Common myeloid progenitor, CD34-positive (primary cell): ENCODE measurements around the gene ANKRD60.

Experiments used
- CTCF ChIA-PET: fragments of 350-600 bp; sonication (Branson Sonifier 250); formaldehyde crosslinking; loops from one replicate; lab custom pipeline; 2021; ENCODE audit warnings: antibody characterized with exemption; lab: Charles Lee
- POLR2A ChIA-PET: fragments of 350-600 bp; sonication (Branson Sonifier 250); formaldehyde crosslinking; loops from one replicate; lab custom pipeline; 2021; ENCODE audit warnings: antibody characterized with exemption; lab: Charles Lee
- DNase-seq, 3 donors: peaks; one replicate each; pipeline versions ENCODE4 v3.0.0 to v3.0.0-alpha.2; 2013
- H3K27ac ChIP-seq, 2 experiments: 1 replicate in 1 of 2; 2 replicates in 1 of 2; pipeline ENCODE4 v1.7.0; 2013; ENCODE audit warnings: inconsistent platforms in 2 of 2, low read length in 2 of 2, mild to moderate bottlenecking in 2 of 2, low read depth in 1 of 2, moderate library complexity in 1 of 2; ENCODE audit not compliant: severe bottlenecking in 2 of 2, insufficient read depth in 1 of 2, poor library complexity in 1 of 2
- H3K27me3 ChIP-seq, 5 experiments: replicated peaks in 2 of 5; 1 replicate in 3 of 5; 2 replicates in 2 of 5; pipeline versions ENCODE4 v1.6.1 to v1.7.0; 2013; ENCODE audit warnings: low read length in 4 of 5, mild to moderate bottlenecking in 2 of 5, moderate library complexity in 2 of 5, inconsistent platforms in 1 of 5; ENCODE audit not compliant: insufficient read depth in 5 of 5, control insufficient read depth in 4 of 5
- H3K36me3 ChIP-seq, 4 experiments: 1 replicate in 2 of 4; 2 replicates in 2 of 4; pipeline versions ENCODE4 v1.6.1 to v1.7.0; 2013; ENCODE audit warnings: low read length in 3 of 4, control low read depth in 1 of 4, mild to moderate bottlenecking in 1 of 4; ENCODE audit not compliant: control insufficient read depth in 4 of 4, insufficient read depth in 4 of 4
- H3K4me1 ChIP-seq, 4 experiments: 1 replicate in 3 of 4; 2 replicates in 1 of 4; pipeline versions ENCODE4 v1.6.1 to v1.7.1; 2013; ENCODE audit warnings: low read length in 3 of 4, mild to moderate bottlenecking in 3 of 4, control low read depth in 1 of 4, inconsistent platforms in 1 of 4, moderate library complexity in 1 of 4; ENCODE audit not compliant: control insufficient read depth in 4 of 4, insufficient read depth in 4 of 4; ENCODE audit errors: control extremely low read depth in 1 of 4
- H3K4me3 ChIP-seq, 7 experiments: 1 replicate in 4 of 7; 2 replicates in 3 of 7; pipeline versions ENCODE4 v1.5.1 to v1.7.0; 2013; ENCODE audit warnings: mild to moderate bottlenecking in 7 of 7, low read length in 6 of 7, moderate library complexity in 6 of 7, inconsistent platforms in 2 of 7, low read depth in 2 of 7, control low read depth in 1 of 7; ENCODE audit not compliant: insufficient read depth in 4 of 7, control insufficient read depth in 1 of 7; ENCODE audit errors: extremely low read depth in 1 of 7
- H3K9me3 ChIP-seq, 5 experiments: 1 replicate in 4 of 5; 2 replicates in 1 of 5; pipeline versions ENCODE4 v1.6.1 to v1.7.1; 2013; ENCODE audit warnings: low read length in 4 of 5, mild to moderate bottlenecking in 2 of 5, inconsistent platforms in 1 of 5, low read depth in 1 of 5, moderate library complexity in 1 of 5; ENCODE audit not compliant: control insufficient read depth in 4 of 5, insufficient read depth in 2 of 5; ENCODE audit errors: control extremely low read depth in 1 of 5
- WGBS: methylation state at CpG from one replicate; pipeline ENCODE4 v1.1.5; 2013; ENCODE audit not compliant: insufficient coverage; 5-methylcytosine and 5-hydroxymethylcytosine counted together

Gene ANKRD60

DNA sequence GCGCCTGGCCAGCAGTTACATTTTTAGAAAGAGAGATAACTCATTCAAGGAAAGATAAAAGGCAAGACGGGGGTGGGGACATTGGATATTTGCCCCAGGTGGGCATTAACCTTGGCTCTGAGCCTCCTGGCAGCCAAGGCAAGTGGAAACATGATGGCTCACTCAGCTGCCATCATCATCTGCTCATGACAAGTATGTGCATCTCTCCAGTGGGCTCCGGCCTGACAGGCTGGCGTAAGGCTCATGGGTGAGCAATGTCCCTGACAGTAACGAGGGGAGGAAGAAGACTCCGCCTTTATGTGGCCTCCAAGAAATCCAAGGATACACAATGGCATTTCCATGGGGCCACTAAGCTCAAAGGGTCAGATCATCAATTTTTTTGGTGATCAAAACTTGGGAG is 13.3 kb downstream of the ANKRD60 start:
- H3K27me3 ChIP-seq, result peaks cover 2 to 46% (median 7%) of the 10 kb centered on the region in 5 experiments
- no peaks in the 10 kb centered on the region for H3K36me3 ChIP-seq
- no peak overlapping the region for H3K27ac ChIP-seq
- peaks cover 0 to 14% (median 4%) of the 10 kb centered on the region in 5 experiments for H3K9me3 ChIP-seq
- CTCF ChIA-PET, result interaction anchor here (0.7 to 1.3 kb wide), 2 partner anchors 11 to 996 kb away, joined by 3 to 4 read pairs; no protein-coding TSS in a partner anchor
- no peaks in the 10 kb centered on the region for H3K4me1 ChIP-seq
- 93% methylated on average over 3 of the region's 6 CpGs for WGBS
- no peak for DNase-seq
- POLR2A ChIA-PET, result no interaction called here
- no peak overlapping the region for H3K4me3 ChIP-seq

DNA sequence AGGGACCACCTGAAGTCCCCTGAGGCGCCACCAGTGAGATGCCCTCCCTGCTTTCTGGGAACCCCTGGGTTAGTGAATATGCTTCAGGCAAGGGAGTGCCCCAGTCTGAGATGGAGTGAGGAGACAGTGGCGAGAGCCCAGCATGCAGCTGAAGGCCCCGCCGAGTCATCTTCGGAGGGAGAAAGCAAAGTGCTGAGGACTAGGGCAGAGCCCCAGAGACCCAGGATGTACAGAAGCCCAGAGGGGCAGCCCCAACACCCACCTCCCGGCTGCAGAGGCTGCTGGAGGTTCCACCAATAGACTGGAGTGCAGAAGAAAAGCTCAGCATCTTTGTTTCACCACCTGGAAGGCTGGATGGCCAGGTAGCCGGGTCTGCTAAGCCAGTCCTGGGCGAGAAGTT is 14.1 kb downstream of the ANKRD60 start:
- POLR2A ChIA-PET, result no interaction called here
- CTCF ChIA-PET, result no interaction called here
- 87% methylated on average over 7 of the region's 8 CpGs for WGBS

DNA sequence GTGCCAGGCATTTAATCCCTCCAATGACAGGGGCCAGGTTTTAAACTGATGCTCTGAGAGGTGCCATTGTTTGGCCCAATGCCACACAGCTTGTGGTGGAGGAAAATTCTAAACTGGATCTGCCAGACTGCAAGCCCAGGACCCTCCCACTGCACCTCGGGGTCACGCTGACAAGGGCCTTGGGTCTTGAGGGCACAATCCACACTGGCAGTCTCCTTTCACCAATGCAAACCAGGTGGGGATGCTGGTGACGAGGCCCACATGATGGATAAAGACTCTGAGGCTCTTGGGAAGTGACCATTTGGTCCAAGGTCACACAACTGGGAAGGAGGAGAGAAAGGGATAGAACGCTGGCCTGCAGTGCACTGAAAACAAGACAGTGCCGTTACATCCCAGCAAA is 14.7 kb downstream of the ANKRD60 start:
- H3K4me3 ChIP-seq, result peak overlapping the region in 1 of 7 experiments; percentile 3
- H3K27me3 ChIP-seq, result peaks cover 0 to 33% (median 5%) of the 10 kb centered on the region in 5 experiments
- ChIA-PET POLR2A (no interaction called here), CTCF (no interaction called here)
- no peak for DNase-seq
- whole genome bisulfite sequencing, result 96% methylated on average over 4 of the region's 5 CpGs
- H3K36me3 ChIP-seq, result no peaks in the 10 kb centered on the region
- no peak overlapping the region for H3K27ac ChIP-seq
- no peaks in the 10 kb centered on the region for H3K4me1 ChIP-seq
- H3K9me3 ChIP-seq, result peaks cover 0 to 4% (median 2%) of the 10 kb centered on the region in 5 experiments

More for the DNA sequence above, 14.1 kb downstream of the ANKRD60 start:
- H3K4me1 ChIP-seq, result no peaks in the 10 kb centered on the region
- no peak overlapping the region for H3K4me3 ChIP-seq
- no peak for DNase-seq
- no peak overlapping the region for H3K27ac ChIP-seq
- H3K36me3 ChIP-seq, result no peaks in the 10 kb centered on the region
- peaks cover 0 to 38% (median 5%) of the 10 kb centered on the region in 5 experiments for H3K27me3 ChIP-seq
- peaks cover 0 to 10% (median 4%) of the 10 kb centered on the region in 5 experiments for H3K9me3 ChIP-seq

DNA sequence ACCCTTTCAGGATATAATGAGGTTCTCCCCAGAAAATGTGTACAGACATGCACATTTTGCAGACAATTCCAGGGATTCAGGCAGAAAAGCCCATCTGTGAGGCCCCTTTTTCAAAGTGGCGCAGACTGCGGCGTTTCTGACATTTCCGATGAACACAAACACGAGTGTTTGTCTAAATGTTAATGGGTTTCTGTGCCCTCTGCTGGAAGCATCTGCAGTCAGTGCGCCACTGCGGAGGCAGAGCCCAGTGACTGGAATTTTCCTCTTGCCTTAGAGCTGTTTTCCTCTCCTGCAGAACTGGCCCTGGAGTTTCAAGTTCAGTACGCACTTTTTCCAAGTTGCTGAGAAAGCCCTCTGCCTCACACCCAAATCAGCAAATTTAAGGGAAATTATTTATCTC is 15.3 kb downstream of the ANKRD60 start:
- no peak overlapping the region for H3K27ac ChIP-seq
- no peak overlapping the region for H3K4me3 ChIP-seq
- CTCF ChIA-PET, result interaction anchor here (1.2 kb wide), 1 partner anchor 16 kb away, joined by 3 read pairs; no protein-coding TSS in a partner anchor
- POLR2A ChIA-PET, result no interaction called here
- peaks cover 0 to 27% (median 3%) of the 10 kb centered on the region in 5 experiments for H3K27me3 ChIP-seq
- H3K9me3 ChIP-seq, result peaks cover 0 to under 1% (median 0%) of the 10 kb centered on the region in 5 experiments
- no peaks in the 10 kb centered on the region for H3K36me3 ChIP-seq
- WGBS, result 82% methylated on average over 7 of the region's 8 CpGs
- DNase-seq, result no peak
- no peaks in the 10 kb centered on the region for H3K4me1 ChIP-seq

DNA sequence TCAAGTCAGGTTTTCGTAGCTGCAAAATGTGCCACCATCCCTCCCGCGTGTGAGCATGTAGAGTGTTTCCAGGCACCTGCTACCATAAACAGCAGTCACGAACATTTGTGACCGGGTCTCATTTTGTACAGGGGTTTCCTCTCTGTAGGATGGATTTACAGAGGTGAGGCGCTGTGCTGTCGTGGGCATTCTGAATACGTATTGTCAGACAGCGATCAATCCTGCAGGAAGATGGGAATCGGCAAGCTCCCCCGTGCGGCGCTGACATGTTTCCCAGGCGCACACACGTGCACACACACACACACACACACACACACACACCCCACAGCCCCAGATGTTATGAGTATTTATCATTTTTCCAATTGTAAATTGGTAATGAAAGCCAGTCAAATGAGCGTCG is 15.8 kb downstream of the ANKRD60 start:
- DNase-seq, result no peak
- Histone ChIP-seq H3K4me3 (no peak overlapping the region), H3K27me3 (peaks cover 0 to 23% (median 3%) of the 10 kb centered on the region in 5 experiments), H3K4me1 (no peaks in the 10 kb centered on the region), H3K36me3 (no peaks in the 10 kb centered on the region), H3K9me3 (no peaks in the 10 kb centered on the region), H3K27ac (no peak overlapping the region)
- ChIA-PET POLR2A (no interaction called here), CTCF (interaction anchor here (1.2 to 2.9 kb wide), 2 partner anchors 17 to 18 kb away, joined by 3 to 13 read pairs; no protein-coding TSS in a partner anchor)
- WGBS, result 85% methylated on average over 14 of the region's 17 CpGs

DNA sequence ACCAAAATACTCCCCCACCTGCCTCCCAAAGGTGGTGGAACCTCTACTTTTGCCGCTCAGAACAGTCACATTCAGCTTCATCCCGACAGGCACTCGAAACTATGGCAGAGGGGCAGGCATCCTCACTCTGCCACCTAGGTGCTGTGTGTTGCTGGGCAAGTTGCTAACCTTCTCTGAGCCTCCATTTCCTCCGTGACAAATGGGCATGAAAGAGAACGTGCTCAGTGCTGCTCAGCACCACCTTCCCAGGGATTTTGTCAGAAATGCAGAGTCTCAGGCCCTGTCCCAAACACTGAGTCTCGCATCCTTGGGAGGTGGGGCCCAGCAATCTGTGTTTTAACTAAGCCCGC is 18.1 kb downstream of the ANKRD60 start:
- ChIA-PET CTCF (interaction anchor here (0.7 to 5.5 kb wide), 18 partner anchors 9 to 1029 kb away, joined by 3 to 32 read pairs (median 4); no protein-coding TSS in a partner anchor), POLR2A (no interaction called here)
- Histone ChIP-seq H3K36me3 (no peaks in the 10 kb centered on the region), H3K27ac (no peak overlapping the region), H3K4me3 (no peak overlapping the region), H3K4me1 (no peaks in the 10 kb centered on the region), H3K9me3 (no peaks in the 10 kb centered on the region), H3K27me3 (peaks cover 0 to 17% (median 3%) of the 10 kb centered on the region in 5 experiments)
- 89% methylated on average over 7 of the region's 7 CpGs for WGBS
- DNase-seq, result no peak

DNA sequence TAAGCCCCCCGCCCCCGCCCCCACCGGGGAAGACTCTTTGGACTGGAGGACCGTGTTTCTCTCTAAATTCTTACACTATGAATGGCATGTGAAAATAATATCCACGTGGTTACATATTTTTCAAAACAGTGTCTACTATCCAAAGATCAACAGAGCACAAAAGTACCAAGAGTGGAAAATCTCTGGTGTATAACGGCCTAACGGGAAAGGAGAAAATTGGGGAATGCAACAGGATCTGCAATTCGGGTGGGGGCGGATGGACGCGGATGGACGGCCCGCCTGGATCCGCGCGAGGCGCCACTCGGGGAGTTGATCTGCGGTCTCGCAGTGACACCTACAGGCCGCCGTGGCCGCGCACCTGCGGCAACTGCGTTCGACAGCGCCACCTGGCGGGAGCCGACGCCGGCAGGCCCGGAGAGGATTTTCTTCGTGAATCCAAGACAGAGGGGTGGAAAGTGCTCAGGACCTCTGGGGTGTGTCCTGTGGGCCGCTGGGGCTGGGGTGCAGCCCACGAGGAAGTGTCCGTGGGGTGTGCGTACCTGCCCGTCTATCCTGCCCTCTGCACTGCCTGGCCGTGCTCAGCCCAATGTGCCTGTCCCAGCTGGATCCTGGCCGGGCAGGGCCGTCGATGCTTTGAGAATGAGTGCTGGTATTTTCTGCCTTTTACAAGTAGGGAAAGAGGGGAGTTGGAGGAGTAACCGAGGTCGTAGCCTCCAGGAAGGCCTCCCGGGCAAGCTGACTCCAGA is 18.6 kb downstream of the ANKRD60 start:
- ChIA-PET POLR2A (no interaction called here), CTCF (interaction anchor here (0.7 to 5.5 kb wide), 23 partner anchors 10 to 848 kb away, joined by 3 to 32 read pairs (median 3); no protein-coding TSS in a partner anchor)
- H3K4me3 ChIP-seq, result peak overlapping the region in 1 of 7 experiments; percentile 19
- DNase-seq, result peak; percentile 76 to 87 (median 81)
- H3K27me3 ChIP-seq, result peaks cover 0 to 19% (median 2%) of the 10 kb centered on the region in 5 experiments
- H3K27ac ChIP-seq, result no peak overlapping the region
- no peaks in the 10 kb centered on the region for H3K36me3 ChIP-seq
- H3K4me1 ChIP-seq, result no peaks in the 10 kb centered on the region
- under 1% methylated on average over 22 of the region's 46 CpGs for WGBS
- no peaks in the 10 kb centered on the region for H3K9me3 ChIP-seq
